ENCODE results near the gene POMT2. TPM values are rescaled to one million over a fixed set of nuclear protein-coding genes. Genes with fewer than 3 reads are reported as not detected.

POMT2 gene
- total RNA-seq, 2 experiments from 2014 or later, result 5.9 to 31.4 TPM

DNA sequence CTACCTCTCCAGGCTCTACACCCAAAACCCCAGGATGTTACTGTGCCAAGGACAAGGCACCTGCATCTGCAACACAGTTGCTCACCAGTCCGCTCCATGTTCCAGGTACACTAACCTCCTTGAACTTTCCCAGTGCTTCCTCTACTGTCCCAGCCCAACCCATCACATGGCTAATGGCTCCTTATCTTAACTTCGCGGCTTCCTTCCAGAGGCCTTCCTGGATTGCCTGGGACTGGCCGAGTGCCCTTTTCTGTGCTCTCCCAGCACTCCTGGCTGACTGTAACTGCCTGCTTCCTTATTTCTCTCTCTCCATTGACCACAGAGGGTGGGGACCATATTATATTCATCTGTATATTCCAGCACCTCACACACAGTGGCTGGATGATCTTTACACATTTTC is 20.9 kb downstream of the POMT2 start:
- BruUV-seq (replicated peaks), result no TSS peak
- Histone ChIP-seq H3K4me3 (ENCODE audit: low read depth, low read length, poor library complexity, severe bottlenecking) (no peak overlapping the region), H3K4me1 (ENCODE audit: insufficient read depth, low read length, poor library complexity, severe bottlenecking) (no peaks in the 10 kb centered on the region), H3K36me3 (ENCODE audit: insufficient read depth, low read length) (peaks cover 4% of the 10 kb centered on the region), H4K20me1 (ENCODE audit: insufficient read depth, low read length) (no peaks in the 10 kb centered on the region), H3K9me2 (ENCODE audit: insufficient read depth, low read length) (no peaks in the 10 kb centered on the region), H3K4me2 (ENCODE audit: low read length) (no peak overlapping the region), H3K9me3 (ENCODE audit: low read length) (no peaks in the 10 kb centered on the region), H3K27ac (ENCODE audit: low read depth, low read length, poor library complexity, severe bottlenecking) (no peak overlapping the region), H3K79me2 (ENCODE audit: insufficient read depth, low read depth, low read length) (no peaks in the 10 kb centered on the region), H2AFZ (ENCODE audit: low read length) (no peak overlapping the region)
- TF ChIP-seq, protein P1, sequence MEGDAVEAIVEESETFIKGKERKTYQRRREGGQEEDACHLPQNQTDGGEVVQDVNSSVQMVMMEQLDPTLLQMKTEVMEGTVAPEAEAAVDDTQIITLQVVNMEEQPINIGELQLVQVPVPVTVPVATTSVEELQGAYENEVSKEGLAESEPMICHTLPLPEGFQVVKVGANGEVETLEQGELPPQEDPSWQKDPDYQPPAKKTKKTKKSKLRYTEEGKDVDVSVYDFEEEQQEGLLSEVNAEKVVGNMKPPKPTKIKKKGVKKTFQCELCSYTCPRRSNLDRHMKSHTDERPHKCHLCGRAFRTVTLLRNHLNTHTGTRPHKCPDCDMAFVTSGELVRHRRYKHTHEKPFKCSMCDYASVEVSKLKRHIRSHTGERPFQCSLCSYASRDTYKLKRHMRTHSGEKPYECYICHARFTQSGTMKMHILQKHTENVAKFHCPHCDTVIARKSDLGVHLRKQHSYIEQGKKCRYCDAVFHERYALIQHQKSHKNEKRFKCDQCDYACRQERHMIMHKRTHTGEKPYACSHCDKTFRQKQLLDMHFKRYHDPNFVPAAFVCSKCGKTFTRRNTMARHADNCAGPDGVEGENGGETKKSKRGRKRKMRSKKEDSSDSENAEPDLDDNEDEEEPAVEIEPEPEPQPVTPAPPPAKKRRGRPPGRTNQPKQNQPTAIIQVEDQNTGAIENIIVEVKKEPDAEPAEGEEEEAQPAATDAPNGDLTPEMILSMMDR (conservative IDR thresholded peaks at IDR 0.05; ENCODE audit: low read length), result no peak
- TF ChIP-seq EZH2phosphoT487 (IDR thresholded peaks at IDR 0.05; ENCODE audit: borderline replicate concordance, low read depth, low read length), result no peak
- ChIA-PET CTCF (ENCODE audit: unreplicated experiment) (no interaction called here), POLR2A (no interaction called here)
- DNase-seq (ENCODE audit: low spot score), result no peak
- intact Hi-C loops (cut with micrococcal nuclease; ENCODE audit: unreplicated experiment), result loop anchor here (5.0 kb wide), 1 partner anchor 253 kb away; no protein-coding TSS in a partner anchor

DNA sequence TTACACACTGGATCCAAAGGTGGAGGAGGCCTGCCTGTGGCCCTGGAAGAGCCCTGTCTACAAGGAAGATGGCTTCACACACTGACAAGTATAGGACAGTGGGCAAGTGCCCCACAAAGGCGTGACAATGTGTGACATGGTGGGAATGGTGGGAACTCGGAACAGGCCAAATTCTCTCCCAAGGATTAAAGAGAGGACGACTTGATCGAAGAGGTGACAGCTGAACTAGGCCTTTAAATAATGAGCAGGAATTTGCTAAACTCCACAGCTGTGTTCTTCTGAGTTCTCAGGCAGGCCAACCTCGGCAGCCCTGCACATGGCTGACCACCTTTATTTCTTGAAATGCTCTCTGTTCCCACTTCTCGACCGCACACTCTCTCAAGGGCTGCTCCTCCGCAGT is 23.8 kb downstream of the POMT2 start:
- ChIA-PET POLR2A (interaction anchor here (1.2 kb wide), 1 partner anchor 10 kb away, joined by 3 read pairs; no protein-coding TSS in a partner anchor), CTCF (ENCODE audit: unreplicated experiment) (no interaction called here)
- no peaks in the 10 kb centered on the region for H3K79me2 ChIP-seq (ENCODE audit: insufficient read depth, low read depth, low read length)
- H3K27ac ChIP-seq (ENCODE audit: low read depth, low read length, poor library complexity, severe bottlenecking), result no peak overlapping the region
- no peak overlapping the region for H3K4me3 ChIP-seq (ENCODE audit: low read depth, low read length, poor library complexity, severe bottlenecking)
- intact Hi-C loops (cut with micrococcal nuclease; ENCODE audit: unreplicated experiment), result no loop called here
- H2AFZ ChIP-seq (ENCODE audit: low read length), result no peak overlapping the region
- H3K4me1 ChIP-seq (ENCODE audit: insufficient read depth, low read length, poor library complexity, severe bottlenecking), result no peaks in the 10 kb centered on the region
- peaks cover 12% of the 10 kb centered on the region; the same call in 1 of the 2 replicates for H3K36me3 ChIP-seq (ENCODE audit: insufficient read depth, low read length)
- no peak overlapping the region for H3K4me2 ChIP-seq (ENCODE audit: low read length)
- H3K9me3 ChIP-seq (ENCODE audit: low read length), result no peaks in the 10 kb centered on the region
- DNase-seq (ENCODE audit: low spot score), result no peak
- H4K20me1 ChIP-seq (ENCODE audit: insufficient read depth, low read length), result no peaks in the 10 kb centered on the region
- H3K9me2 ChIP-seq (ENCODE audit: insufficient read depth, low read length), result no peaks in the 10 kb centered on the region
- no TSS peak for BruUV-seq (replicated peaks)
- no peak for TF ChIP-seq EZH2phosphoT487 (IDR thresholded peaks at IDR 0.05; ENCODE audit: borderline replicate concordance, low read depth, low read length)
- TF ChIP-seq, protein P1 (conservative IDR thresholded peaks at IDR 0.05; ENCODE audit: low read length), result no peak

DNA sequence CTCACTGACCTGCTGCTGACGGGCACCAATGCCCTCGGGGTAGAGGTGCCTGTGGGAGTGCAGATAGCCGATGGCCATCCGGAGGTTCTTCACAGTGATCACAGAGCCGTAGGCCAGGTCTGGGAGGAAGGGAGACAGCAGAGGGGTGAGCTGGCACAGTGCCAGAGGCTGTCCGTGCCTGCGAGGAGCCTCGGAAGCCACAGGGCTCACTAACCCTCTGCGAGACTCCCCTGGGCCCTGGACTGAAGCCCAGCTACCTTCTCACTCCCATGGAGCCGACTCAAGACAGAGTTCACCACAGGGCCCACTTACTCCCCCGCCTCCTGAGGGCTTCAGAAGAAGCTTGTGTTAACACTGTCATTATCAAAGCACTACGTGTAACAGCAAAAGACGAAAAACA is 24.5 kb downstream of the POMT2 start:
- no TSS peak for BruUV-seq (replicated peaks)
- POLR2A ChIA-PET, result interaction anchor here (0.5 kb wide), 1 partner anchor 46 kb away, joined by 3 read pairs; no protein-coding TSS in a partner anchor

More for the DNA sequence above, 24.5 kb downstream of the POMT2 start:
- Histone ChIP-seq H3K79me2 (ENCODE audit: insufficient read depth, low read depth, low read length) (no peaks in the 10 kb centered on the region), H3K36me3 (ENCODE audit: insufficient read depth, low read length) (peaks cover 12% of the 10 kb centered on the region; the same call in 1 of the 2 replicates), H3K9me3 (ENCODE audit: low read length) (no peaks in the 10 kb centered on the region), H3K27ac (ENCODE audit: low read depth, low read length, poor library complexity, severe bottlenecking) (no peak overlapping the region), H3K4me1 (ENCODE audit: insufficient read depth, low read length, poor library complexity, severe bottlenecking) (no peaks in the 10 kb centered on the region), H3K9me2 (ENCODE audit: insufficient read depth, low read length) (no peaks in the 10 kb centered on the region), H3K4me2 (ENCODE audit: low read length) (no peak overlapping the region), H2AFZ (ENCODE audit: low read length) (no peak overlapping the region), H3K4me3 (ENCODE audit: low read depth, low read length, poor library complexity, severe bottlenecking) (no peak overlapping the region), H4K20me1 (ENCODE audit: insufficient read depth, low read length) (no peaks in the 10 kb centered on the region)
- DNase-seq (ENCODE audit: low spot score), result no peak
- intact Hi-C loops (cut with micrococcal nuclease; ENCODE audit: unreplicated experiment), result no loop called here
- CTCF ChIA-PET (ENCODE audit: unreplicated experiment), result no interaction called here
- TF ChIP-seq, protein P1 (conservative IDR thresholded peaks at IDR 0.05; ENCODE audit: low read length), result no peak
- TF ChIP-seq EZH2phosphoT487 (IDR thresholded peaks at IDR 0.05; ENCODE audit: borderline replicate concordance, low read depth, low read length), result no peak
